ENCODE results near the gene GLB1L3.

The GLB1L3 gene, protein sequence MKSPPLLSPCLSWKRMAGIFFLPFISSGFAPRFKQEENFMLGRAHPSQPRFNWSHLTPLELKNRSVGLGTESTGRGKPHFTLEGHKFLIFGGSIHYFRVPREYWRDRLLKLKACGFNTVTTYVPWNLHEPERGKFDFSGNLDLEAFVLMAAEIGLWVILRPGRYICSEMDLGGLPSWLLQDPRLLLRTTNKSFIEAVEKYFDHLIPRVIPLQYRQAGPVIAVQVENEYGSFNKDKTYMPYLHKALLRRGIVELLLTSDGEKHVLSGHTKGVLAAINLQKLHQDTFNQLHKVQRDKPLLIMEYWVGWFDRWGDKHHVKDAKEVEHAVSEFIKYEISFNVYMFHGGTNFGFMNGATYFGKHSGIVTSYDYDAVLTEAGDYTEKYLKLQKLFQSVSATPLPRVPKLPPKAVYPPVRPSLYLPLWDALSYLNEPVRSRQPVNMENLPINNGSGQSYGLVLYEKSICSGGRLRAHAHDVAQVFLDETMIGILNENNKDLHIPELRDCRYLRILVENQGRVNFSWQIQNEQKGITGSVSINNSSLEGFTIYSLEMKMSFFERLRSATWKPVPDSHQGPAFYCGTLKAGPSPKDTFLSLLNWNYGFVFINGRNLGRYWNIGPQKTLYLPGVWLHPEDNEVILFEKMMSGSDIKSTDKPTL

DNA sequence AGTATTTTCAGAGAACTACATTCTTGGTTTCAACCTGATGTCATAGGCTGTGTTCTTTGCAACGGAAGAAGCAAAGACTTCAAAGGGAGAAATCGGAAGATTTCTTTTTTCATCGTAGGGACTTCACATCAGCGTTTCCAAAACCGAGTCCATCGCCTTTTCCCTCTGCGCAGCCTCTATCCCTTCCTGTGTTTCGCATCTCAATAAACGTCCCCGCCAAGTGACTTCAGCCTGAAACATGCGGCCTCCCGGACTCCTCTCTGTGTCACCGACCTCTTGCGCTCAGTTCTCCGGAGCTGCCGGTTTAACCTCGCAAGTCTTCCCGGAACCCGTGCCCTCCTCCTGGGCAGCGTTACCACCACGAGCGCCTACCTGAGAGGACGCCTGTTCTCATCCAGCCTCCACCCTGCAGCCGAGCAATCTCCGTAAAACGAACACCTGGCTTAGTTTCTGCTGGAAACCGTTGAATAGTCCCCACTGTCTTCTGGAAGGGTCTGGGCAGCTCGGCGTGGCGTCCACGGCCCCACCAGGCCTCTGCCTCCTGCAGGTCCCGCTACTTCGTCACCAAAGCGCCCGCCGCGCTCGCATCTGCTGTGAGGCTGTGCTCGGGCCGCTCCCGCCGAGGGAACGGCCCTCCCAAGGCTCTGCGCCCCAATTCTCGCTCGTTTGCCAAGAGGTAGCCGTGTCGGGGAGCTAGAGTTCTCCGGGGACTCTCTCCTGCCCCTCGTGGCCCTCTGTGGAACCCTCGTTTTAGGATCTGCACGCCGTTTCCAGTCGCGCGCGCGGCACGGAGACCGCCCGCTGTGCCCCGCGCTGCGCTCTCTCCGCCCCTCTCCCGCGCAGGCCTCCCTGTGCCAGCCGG, at the start of gene GLB1L3:
Gene GLB1L3 (plus strand): TSS at position 846 of the 862 bp plus-strand sequence. CDS start 362 bp downstream, outside the sequence.
- no peak for DNase-seq

DNA sequence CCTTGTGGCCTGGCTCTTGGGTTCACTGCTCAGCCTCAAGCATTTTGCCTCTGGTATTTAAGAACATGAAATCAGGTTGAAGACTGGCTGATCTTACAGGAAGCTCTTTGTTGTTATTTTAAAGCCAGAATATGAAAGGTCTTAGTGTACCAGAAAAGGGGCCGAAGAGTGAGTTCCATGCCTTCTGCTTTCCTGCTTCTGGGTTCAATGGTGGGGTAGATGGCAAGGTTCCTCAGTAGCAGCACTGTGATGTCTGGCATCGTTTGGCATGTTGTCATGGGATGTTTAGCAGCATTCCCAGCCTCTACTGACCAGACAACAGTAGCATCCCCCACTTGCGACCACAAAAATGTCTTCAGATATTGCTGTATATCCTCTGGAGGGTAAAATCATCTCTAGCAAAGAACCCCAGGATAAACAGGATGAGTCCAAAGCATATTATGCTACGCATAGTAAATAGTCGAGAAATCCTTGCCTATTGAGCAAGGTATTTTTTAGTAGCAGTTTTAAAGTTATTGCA, 49.3 kb upstream of the GLB1L3 start:
- DNase-seq = no peak

DNA sequence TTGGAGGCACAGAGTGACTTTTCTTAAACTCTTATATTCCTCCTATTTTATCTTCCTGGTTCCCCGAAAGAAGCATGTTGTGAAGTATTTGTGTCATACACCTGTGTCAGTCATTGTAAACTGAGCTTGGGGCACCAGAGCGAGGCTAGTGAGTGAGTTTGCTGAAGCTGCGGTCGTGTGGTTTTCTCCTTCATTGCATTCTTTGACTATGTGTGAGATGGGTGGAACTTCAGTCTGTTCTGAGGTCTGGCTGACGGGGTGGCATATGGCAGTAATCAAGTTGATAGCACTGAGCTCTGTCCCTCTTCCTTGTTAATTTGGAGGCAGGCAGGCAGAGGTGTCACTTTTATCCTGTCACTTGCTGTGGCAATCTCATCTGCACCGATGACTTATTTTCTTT, 47.6 kb upstream of the GLB1L3 start:
- DNase-seq = no peak

DNA sequence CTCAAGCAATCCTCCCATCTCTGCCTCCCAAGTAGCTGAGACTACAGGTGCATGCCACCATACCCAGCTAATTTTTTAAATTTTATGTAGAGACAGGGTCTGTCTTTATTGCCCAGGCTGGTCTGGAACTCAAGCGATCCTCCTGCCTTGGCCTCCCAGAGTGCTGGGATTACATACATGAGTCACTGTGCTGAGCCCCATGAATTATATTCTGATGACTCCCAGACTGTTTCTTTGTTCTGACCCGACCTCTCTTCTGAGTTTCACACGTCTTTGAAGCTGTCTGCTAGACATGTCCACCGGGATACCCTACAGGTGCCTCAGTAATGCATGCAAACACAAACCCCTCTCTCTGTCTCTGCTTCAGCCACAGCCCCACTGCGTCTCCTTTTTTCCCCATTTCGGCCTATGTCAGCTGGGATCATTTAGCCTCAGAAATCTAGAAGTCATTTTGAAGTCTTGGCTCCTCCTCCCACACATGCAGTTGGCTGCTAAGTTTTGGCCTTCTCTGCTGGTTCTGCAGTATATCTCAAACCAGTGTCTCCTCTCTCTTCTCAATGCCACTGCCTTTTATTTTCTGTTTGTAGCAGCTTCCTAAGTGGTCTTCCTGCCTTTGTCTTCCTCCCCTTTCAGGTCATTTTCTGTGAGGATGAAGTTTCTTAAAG, 46.9 kb upstream of the GLB1L3 start:
- DNase-seq = no peak

DNA sequence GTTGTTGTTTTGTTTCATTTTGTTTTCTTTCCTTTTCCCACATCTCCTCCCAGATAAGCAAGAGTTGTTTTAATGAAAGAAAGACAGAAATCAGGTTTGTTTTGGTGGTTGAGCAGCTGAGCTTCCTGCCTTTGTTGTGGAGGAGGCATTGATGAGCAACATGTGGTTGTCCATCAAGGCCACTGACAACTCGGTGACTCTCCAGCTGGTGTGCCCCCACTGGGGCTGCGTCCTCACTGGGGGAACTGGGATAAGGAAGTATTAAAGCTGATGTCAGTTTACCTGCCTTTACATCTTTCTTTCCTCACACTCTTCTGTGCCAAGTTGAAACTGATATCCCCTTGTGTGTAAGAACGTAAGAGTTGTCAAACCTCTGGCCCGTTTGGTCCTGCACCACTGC, 45.8 kb upstream of the GLB1L3 start:
- no peak for DNase-seq

DNA sequence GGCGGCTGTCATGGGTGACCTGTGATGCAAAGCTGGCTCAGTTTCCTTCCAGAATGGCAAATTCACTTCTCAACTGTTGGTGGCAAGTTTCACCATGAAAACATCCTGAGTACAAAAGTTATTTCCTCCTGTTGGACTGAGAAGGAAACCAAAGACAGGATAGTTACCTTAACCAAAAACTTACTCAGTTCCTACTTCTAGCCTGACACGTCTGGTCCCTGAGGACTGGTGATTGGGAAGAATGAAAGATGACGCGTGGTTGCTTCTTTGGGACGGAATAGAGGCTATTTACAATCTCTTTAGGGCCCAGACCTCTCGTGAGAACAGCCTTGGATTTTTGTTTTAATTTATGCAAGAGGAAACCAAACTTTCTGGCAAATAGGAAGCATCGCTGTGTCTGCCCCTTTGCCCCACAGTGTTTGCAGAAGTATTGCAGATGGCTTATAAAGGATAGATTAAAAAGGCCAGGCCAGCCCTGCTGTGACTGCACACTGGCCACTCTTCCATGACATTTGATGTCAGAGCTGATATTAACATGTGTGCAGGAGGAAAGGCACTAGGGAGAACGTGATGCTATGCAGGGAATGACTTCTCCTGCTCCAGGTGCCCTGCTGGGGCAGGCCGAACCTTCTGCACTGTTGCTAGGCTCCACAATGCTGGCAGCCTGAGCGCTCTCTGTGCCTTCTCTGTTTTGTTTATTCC, 44.1 kb upstream of the GLB1L3 start:
- DNase-seq = no peak

DNA sequence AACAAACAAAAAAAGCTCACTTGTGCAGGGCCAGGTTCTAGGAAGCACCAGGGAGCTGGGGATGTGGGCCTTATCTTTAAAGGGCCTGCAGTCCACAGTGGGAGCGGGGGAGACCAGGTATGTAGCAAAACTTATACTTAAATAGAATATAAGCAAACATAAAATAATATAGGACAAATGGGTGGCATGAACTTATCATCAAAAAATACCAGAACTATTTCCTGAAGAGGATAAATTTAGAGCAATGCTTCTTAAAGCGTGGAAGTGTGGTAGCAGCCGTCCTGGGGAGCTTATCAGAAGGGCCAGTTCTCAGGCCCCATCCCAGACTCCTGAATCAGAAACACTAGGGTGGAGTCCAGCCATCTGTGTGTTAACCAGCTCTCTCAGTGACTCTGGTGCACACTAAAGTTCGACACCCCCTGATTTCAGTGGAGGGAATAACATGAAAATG, 42.4 kb upstream of the GLB1L3 start:
- DNase-seq = no peak

DNA sequence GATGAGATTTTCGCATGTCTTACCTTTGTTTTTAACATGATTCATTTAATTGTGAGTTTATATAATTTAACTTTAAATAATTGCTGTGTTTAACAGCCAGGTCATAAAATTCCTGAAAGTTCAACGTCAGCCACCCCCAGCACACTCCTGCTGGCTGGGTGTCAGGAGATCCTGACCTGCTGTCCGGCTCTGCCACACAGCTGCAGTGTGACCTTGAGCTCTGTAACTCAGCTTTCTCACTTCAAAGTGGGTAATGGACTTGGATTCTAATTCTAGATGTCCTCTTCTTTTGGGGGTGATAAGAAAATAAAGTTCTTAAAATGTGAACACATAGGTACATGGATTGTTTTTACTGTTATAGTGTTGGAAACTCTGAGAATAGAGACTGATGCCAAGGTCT, 40.8 kb upstream of the GLB1L3 start:
- no peak for DNase-seq

DNA sequence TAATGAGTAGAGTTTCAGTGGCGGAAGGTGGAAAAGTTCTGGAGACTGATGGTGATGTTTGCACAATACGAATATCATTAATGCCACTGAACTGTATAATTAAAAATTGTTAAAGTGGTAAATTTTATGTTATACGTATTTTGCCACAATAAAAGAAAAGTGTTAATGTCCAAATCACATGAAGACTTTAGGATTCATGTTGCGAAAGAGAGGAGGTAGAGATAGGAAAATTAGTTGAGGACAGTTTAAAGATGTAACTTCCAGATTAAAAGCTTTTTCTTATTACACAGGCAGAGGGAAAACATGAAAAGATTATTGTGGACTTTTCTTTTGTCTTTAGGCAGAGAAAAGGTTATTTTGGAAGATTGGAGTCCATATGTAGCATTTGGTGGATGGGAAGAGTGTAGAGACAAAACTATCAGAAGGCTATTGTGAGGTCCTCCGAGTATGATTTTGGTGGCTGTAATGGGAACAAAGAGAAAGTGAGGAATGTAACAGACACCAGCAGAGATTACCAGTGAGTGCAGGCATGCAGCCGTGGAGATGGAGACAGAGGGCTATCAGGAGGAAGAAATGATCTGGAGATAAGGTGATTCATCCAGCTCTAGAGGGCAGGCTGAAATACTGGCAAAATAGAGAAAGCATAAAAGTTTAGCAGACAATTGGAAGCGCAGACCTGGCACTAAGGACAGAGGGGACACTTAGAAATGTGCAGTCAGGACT, 39.2 kb upstream of the GLB1L3 start:
- no peak for DNase-seq

DNA sequence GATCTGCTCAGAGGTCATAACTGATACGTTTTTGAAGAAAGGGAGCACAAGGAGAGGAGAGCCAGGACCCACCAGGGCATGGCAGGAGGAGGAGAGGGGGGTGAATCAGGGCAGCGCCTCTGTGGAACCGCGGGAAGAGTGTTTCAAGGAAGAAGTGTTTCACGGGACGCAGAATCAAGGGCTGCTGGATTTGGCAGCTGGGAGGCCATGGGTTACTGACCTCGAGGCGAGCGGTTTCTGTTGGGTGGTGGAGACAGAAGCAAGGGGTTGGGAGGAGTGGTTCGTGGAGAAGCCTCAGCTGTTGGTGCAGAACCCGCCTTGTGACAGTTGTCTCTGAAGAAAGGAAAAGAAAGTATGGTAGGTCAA, 38.6 kb upstream of the GLB1L3 start:
- no peak for DNase-seq

DNA sequence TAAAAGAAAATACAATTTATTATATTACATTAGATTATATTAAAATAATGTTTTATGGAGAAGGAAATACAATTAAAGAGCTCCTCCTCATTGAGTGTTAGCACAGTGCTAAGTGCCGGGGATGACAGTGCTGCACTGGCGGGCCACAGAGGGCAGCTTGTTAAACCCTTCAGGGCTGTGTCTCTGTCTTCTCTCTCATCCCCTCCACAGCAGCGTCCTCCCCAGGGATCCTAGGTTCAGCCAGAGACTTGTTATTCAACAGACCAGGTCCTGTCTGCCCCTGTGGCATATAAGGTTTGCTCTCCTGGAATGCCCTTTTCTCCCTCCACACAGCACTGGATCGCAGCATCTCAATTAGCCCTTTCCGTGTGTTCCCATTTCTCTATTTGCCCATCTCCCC, 37.2 kb upstream of the GLB1L3 start:
- DNase-seq = no peak

DNA sequence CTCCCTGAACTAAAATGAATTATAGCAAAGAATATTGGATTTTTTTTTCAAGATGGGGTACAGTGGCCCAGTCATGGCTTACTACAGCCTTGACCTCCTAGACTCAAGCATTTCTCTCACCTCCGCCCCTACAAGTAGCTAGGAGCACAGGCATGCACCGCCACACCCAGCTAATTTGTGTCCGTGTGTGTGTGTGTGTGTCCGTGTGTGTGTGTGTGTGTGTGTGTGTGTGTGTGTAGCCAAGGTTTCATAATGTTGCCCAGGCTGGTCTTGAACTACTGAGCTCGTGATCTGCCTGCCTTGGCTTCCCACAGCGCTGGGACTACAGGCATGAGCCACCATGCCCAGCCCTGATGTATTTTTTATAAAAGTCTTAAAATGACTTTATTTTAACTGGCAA, 35.6 kb upstream of the GLB1L3 start:
- no peak for DNase-seq

DNA sequence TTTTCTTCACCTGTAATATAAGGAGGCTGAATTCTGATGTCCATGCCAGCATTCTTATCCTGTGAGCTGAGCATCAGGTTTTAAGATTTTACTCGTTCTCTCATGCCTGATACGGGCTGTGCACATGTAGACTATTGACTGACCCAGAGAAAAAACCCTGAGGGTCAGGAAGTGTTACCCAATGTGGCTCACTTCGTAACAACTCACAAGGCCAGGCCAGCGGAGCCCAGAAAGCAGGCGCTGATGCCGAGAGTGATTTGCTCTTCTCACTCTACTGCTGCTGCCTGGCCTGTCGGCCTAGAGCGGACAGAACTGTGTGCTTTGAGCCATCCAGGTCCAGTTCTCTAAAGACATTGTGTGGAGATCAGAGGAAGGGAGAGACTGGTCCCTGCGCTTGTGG, 33.8 kb upstream of the GLB1L3 start:
- DNase-seq = no peak

DNA sequence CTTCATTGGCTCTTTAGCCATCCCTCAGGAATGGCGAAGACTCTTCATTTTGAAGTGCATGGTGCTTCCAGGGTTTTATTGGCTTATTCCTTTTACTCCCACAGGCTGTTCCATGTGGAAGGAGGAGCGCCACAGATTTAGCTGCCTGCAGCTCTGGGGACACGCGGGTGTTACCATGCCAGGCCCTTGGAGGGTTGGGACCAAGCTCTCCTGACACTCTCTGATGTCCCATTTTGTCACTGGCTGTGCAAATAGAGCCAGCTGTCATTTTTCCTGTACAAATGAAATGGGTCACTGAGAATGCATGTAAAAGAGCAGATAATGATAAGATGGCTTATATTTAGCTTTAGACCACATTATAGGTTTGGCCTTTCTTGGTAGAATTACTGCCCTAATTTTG, 32.3 kb upstream of the GLB1L3 start:
- no peak for DNase-seq

DNA sequence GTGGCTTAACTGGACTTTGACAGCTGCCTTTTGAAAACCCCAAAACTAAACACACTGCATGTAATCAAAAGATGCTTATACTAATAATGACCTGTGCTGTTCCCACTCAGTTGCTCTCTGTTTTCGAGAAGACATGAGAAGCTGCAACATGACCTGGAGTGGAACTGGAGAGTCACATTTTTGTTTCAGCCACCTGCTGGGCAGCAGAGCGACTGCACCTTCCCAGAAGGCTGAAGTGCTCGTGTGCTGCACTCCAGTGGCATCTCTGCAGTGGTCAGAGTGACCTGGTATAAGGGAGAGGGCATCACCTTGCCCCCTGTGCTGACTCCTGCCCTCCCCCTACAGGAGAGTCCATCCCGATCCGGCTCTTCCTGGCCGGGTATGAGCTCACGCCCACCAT, 31.6 kb upstream of the GLB1L3 start:
- DNase-seq = no peak

DNA sequence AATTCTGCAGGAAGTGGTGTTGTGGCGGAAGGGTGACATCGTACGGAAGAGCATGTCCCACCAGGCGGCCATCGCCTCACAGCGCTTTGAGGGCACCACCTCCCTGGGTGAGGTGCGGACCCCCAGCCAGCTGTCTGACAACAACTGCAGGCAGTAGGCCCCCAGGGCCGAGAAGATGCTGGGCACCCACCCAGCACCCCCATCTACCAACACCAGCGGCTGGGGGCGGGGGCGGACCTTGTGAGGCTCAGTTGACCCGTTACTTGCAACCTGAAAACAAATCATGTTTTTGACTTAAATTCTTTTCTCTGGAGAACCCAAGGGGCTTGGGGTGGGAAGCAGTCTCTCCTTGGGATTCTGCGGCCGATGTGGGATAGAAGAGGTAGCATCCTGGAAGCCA, 30.7 kb upstream of the GLB1L3 start:
- DNase-seq = no peak

DNA sequence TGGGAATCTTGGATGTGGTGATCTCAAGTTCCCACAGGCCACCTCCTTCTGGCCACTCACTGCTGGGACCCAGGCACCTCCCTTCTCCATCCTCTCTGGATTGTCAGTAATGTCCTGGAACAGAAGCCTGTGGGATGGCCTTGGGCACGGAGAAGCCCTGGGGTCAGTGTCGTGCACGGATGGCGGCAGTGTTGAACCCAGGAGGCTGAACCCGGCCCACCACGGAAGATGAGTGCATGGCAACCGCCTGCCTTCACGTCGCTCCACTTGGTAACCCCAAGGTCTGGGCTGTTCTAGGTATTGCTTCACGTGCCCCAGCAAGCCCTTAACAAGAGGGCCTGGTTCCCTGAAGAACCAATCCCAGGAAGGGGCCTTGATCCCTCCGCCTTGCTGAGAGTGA, 30.1 kb upstream of the GLB1L3 start:
- DNase-seq = no peak

DNA sequence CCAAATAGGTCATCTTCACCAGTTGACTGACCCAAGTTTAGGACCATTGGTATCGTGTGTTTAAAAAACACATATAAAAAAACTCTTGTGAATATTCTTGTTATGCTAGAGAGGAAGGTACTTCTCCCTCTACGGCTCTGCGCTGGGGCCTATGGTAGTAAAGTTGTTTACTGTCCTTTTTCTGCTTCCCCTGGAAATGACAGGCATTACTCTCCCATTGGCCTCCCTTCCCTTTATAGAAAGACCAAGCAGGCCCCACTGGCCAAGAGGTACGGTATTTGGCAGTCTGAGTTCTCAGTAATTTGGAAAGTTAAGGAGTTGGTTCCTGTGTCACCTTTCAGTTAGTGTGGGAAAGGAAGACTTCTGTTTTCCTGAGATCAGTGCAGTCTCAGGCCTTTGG, 29.5 kb upstream of the GLB1L3 start:
- DNase-seq = no peak

DNA sequence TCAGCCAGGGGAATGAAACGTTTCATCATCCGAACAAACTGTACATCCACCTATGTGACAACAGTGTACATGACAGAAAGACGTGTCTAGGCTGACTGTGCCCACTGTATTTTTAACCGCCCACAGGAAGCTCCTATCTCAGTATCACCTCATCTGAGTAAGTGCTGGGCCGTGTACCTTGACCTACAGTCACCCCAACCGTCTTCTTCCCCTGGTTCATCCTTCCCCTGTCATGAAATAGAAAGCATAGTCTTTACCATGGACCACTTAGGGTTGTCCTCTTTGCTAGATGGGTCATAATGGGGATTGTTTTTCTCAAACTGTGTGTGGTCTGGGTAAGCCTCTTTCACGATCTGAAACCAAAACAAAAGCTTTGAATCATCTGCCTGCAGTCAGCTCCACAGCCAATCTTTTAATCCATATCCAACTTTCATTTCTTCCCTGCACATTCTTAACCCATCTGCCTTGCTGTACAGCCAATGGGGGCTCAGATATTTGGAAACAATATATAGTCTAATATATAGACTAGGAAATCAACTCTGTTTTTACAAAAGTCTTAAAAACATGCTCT, 27.2 kb upstream of the GLB1L3 start:
- no peak for DNase-seq

DNA sequence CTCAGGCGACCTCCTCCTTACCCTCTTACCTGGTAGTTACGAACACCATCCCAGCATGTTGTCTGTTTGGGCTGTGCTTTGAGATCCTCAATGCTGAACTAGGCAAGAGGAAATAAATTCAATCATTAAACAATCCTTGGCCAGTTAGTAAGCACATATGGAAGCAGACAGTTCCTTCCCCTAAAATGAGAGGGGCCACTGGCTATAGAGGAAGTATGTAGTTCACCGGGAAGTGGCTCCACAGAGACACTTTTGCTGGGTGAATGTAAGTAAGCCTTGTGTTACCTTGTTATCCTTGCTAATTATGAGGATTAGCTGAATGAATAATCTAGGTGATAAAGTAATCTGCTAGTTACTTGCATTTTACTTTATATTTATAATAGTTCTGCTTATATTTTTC, 25.9 kb upstream of the GLB1L3 start:
- peak; percentile 8 for DNase-seq

DNA sequence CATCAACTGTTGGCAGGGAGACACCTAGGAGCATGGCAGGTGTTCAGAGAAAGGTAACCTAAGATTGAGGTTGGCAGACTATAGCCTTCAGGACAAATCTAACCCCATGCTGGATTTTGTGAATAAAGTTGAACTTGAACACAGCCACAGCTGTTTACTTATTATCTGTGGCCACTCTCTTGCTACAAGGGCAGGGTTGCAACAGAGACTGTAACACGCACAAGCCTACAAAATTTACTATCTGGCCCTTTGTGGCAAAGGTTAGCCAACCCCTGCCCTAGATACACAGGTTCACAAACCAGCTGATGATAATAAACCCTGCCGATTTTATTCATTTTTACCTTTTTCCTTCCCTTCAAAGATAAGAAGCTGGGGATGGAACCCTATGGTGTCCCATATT, 25.5 kb upstream of the GLB1L3 start:
- DNase-seq = no peak

Measured in GDM1 (cell line).